Psoas muscle (tissue), 8 donors: ENCODE data around the gene ALKBH2. TPM values are rescaled to one million over a fixed set of nuclear protein-coding genes. Genes with fewer than 3 reads are reported as not detected.

Experiments used
- ATAC-seq, 4 donors: fragments of 200-7000 bp; cut with Tn5 transposase; one replicate each; pipeline ENCODE4 v1.9.1; 2020; ENCODE audit warnings: moderate library complexity in 3 of 4, mild to moderate bottlenecking in 2 of 4
- DNase-seq, 2 donors: peaks; one replicate each; pipeline ENCODE4 v3.0.0-alpha.2; 2020
- H3K27ac ChIP-seq: fragments of 200-600 bp; one replicate; pipeline ENCODE4 v1.8.0; 2022
- H3K27me3 ChIP-seq, 3 donors: fragments of 200-600 bp in 1 of 3; one replicate each; pipeline versions ENCODE4 v1.6.1 to v1.8.0; 2013 to 2022; ENCODE audit warnings: low read length in 2 of 3, mild to moderate bottlenecking in 2 of 3, moderate library complexity in 1 of 3; ENCODE audit not compliant: insufficient read depth in 3 of 3
- H3K36me3 ChIP-seq, 2 donors: fragments of 200-600 bp in 1 of 2; one replicate each; pipeline versions ENCODE4 v1.6.1 to v1.8.0; 2013 to 2022; ENCODE audit warnings: low read depth in 1 of 2, mild to moderate bottlenecking in 1 of 2, moderate library complexity in 1 of 2; ENCODE audit not compliant: insufficient read depth in 1 of 2
- H3K4me1 ChIP-seq: fragments of 200-600 bp; one replicate; pipeline ENCODE4 v1.8.0; 2022
- H3K4me3 ChIP-seq: fragments of 200-600 bp; one replicate; pipeline ENCODE4 v1.8.0; 2022; ENCODE audit warnings: mild to moderate bottlenecking
- H3K9me3 ChIP-seq: fragments of 200-600 bp; one replicate; pipeline ENCODE4 v1.8.0; 2022
- WGBS, 3 donors: extraction: QIAGEN DNeasy Blood & Tissue Kit; methylation state at CpG; one replicate each; pipeline versions ENCODE4 v1.1.6 to v1.1.7; 2013; 5-methylcytosine and 5-hydroxymethylcytosine counted together
- intact Hi-C, 2 donors: fragments of 100-400 bp; cut with DNase I; formaldehyde crosslinking; loops; one replicate each; pipeline versions ENCODE4 v1.11.0 to v1.14.2; 2022
- polyA plus RNA-seq, 3 donors: library from polyadenylated mRNA; stranded (reverse); fragments of 200-250 nt; gene quantifications; one replicate each; pipeline ENCODE4 v1.2.3, GENCODE V29; 2013
- total RNA-seq, 4 donors: library from RNA; stranded (reverse); fragmentation: NEBNext Ultra II Directional in 2 of 4; extraction: Animal tissue kit (Norgen Biotek cat#: 25700) in 2 of 4; gene quantifications; one replicate each; pipeline versions ENCODE4 v1.2.1 to v1.2.4, GENCODE V29; 2021 to 2023
- TF ChIP-seq, protein P1 (sequence below): fragments of 200-600 bp; IDR thresholded peaks from one replicate; pipeline ENCODE4 v1.8.0; 2022; ENCODE audit warnings: antibody characterized with exemption
- donor health status: healthy with polysubstance abuse.
- donor health status: DM: no; HTN: no; CAD: no; lungs with moderate emphysema.
- donor health status: Bipolar disorder and iron deficiency.
- donor health status: healthy.
- donor health status: DM: yes; HTN: yes; CAD: no.
- donor health status: DM: no; HTN: no; CAD: no.
- donor health status: DM: no; HTN: no; CAD: no.
- donor health status: DM: yes; HTN: yes; CAD: no.

ALKBH2 gene
- total and polyA plus RNA-seq, 7 donors = 7.3 to 50.4 (median 25.3) TPM

DNA sequence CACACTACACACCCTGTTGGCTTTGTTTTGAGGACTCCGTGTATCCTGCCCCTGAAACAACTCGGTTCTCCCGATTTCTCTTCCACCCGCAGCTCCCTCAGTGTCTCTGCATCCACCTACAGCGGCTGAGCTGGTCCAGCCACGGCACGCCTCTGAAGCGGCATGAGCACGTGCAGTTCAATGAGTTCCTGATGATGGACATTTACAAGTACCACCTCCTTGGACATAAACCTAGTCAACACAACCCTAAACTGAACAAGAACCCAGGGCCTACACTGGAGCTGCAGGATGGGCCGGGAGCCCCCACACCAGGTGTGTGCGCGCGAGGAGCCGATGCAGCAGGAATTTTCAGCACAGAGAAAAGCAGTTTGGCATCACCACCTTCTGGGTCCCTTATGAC, 10.5 kb downstream of the ALKBH2 start:
- TF ChIP-seq, protein P1, sequence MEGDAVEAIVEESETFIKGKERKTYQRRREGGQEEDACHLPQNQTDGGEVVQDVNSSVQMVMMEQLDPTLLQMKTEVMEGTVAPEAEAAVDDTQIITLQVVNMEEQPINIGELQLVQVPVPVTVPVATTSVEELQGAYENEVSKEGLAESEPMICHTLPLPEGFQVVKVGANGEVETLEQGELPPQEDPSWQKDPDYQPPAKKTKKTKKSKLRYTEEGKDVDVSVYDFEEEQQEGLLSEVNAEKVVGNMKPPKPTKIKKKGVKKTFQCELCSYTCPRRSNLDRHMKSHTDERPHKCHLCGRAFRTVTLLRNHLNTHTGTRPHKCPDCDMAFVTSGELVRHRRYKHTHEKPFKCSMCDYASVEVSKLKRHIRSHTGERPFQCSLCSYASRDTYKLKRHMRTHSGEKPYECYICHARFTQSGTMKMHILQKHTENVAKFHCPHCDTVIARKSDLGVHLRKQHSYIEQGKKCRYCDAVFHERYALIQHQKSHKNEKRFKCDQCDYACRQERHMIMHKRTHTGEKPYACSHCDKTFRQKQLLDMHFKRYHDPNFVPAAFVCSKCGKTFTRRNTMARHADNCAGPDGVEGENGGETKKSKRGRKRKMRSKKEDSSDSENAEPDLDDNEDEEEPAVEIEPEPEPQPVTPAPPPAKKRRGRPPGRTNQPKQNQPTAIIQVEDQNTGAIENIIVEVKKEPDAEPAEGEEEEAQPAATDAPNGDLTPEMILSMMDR = no peak

GRCh38 chr12:109074866-109075265, 18.4 kb downstream of the ALKBH2 start:
- no peak for ATAC-seq
- peaks cover 6 to 83% of the 10 kb centered on the region in 2 donors for H3K36me3 ChIP-seq
- intact Hi-C loops = no loop called here

More for the DNA sequence above, 10.5 kb downstream of the ALKBH2 start:
- Histone ChIP-seq H3K4me1 (no peaks in the 10 kb centered on the region), H3K27me3 (no peaks in the 10 kb centered on the region), H3K4me3 (no peak overlapping the region), H3K36me3 (peaks cover 4 to 90% of the 10 kb centered on the region in 2 donors), H3K27ac (no peak overlapping the region), H3K9me3 (no peaks in the 10 kb centered on the region)
- no peak for DNase-seq
- ATAC-seq = no peak
- WGBS, 3 donors = 88 to 94% (median 94%) methylated on average over 14 of the region's 14 CpGs
- intact Hi-C loops = no loop called here

DNA sequence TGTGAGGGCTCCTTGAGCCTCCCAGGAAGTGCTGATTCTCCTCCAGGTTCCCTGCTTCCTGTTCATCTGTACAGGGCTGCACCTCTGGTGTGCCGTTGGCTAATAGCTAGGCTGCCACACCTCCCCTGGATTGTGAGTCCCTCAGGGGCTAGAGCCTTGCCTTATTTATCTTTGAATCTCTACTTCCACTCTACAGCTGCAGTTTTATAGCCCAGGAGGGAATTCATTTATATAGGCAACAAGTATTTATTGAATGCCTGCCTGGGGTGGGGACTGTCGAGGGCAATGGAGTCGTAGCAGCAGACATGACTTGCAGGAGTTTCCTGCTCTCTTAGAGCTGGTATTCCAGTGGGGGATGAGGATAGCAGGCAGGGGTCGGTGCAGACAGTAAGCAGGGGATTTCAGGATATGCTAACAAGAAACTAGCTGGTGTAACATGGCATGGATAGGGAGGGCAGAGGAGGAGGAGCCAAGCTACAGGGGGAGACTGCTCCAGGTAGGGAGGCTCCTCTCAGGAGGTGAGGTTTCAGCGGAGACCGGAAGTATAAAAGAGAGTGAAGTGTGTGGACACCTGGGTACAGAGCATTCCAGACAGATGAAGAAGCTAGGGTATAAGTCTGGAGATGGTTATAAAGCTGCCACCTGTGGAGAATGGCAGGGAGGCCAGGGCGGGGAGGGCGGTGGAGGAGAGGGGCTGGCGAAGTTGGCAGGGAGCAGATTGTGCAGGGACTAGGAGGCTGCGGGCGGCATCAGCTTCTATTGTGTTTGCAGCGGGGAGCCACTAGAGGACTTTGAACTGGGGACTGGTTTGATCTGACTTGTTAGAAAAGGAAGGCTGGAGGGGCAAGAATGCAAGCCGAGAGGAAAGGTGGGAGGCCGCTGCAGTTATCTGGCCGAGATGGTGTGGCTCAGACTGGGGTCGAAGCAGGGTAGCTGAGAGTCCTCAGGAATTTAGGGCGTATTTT, 23.7 kb downstream of the ALKBH2 start:
- no peak for ATAC-seq

More at GRCh38 chr12:109074866-109075265, 18.4 kb downstream of the ALKBH2 start:
- no peak for DNase-seq
- TF ChIP-seq, protein P1 = no peak
- H3K9me3 ChIP-seq = no peaks in the 10 kb centered on the region
- H3K27ac ChIP-seq = no peak overlapping the region
- H3K27me3 ChIP-seq = no peaks in the 10 kb centered on the region
- no peaks in the 10 kb centered on the region for H3K4me1 ChIP-seq
- H3K4me3 ChIP-seq = no peak overlapping the region

GRCh38 chr12:109065853-109066193, 27.4 kb downstream of the ALKBH2 start:
- TF ChIP-seq, protein P1 = no peak
- ATAC-seq (no peak), DNase-seq (no peak)
- Histone ChIP-seq H3K27me3 (no peaks in the 10 kb centered on the region), H3K27ac (no peak overlapping the region), H3K4me1 (no peaks in the 10 kb centered on the region), H3K36me3 (peaks cover 10 to 59% of the 10 kb centered on the region in 2 donors), H3K9me3 (no peaks in the 10 kb centered on the region), H3K4me3 (no peak overlapping the region)
- intact Hi-C loops = no loop called here
- WGBS, 3 donors = 69 to 78% (median 74%) methylated on average over 1 of the region's 1 CpG

More for the DNA sequence above, 23.7 kb downstream of the ALKBH2 start:
- intact Hi-C loops = no loop called here
- peaks cover 16 to 74% of the 10 kb centered on the region in 2 donors for H3K36me3 ChIP-seq
- H3K27me3 ChIP-seq = no peaks in the 10 kb centered on the region
- no peak for DNase-seq
- TF ChIP-seq, protein P1 = no peak
- WGBS, 3 donors = 74 to 80% (median 77%) methylated on average over 17 of the region's 17 CpGs
- H3K9me3 ChIP-seq = no peaks in the 10 kb centered on the region
- H3K27ac ChIP-seq = no peak overlapping the region
- no peak overlapping the region for H3K4me3 ChIP-seq
- no peaks in the 10 kb centered on the region for H3K4me1 ChIP-seq
